ENCODE results near the gene ARL6IP1. TPM values are rescaled to one million over a fixed set of nuclear protein-coding genes. Genes with fewer than 3 reads are reported as not detected.

ARL6IP1 gene
- total and polyA plus RNA-seq, 2 of the 13 experiments (the other 11 are each of a cell fraction or from before 2014, with no cell fraction given) = 263 to 373 TPM

- TF ChIP-seq MLX (CRISPR knock-in tag; IDR thresholded peaks at IDR 0.05) (peak; percentile 84; the same call in 1 of the 2 replicates), MBNL3 (CRISPR knock-in tag; conservative IDR thresholded peaks at IDR 0.05) (0 out of 2 replicates have a peak, but pooled peaks have one; percentile 17), SOX6 (IDR thresholded peaks at IDR 0.05) (no peak), SOX6 (CRISPR knock-in tag; IDR thresholded peaks at IDR 0.05) (peak; percentile 83), CBX5 (CRISPR knock-in tag; IDR thresholded peaks at IDR 0.05; ENCODE audit: borderline replicate concordance) (peak; percentile 90; the same call in 1 of the 2 replicates), NAIF1 (CRISPR knock-in tag; IDR thresholded peaks at IDR 0.05; ENCODE audit: borderline replicate concordance) (peak; percentile 79; the same call in 1 of the 2 replicates), ATF7 (IDR thresholded peaks at IDR 0.05) (no peak), ATF7 (CRISPR knock-in tag; IDR thresholded peaks at IDR 0.05) (peak; percentile 68; the same call in 1 of the 2 replicates), PRDM10 (CRISPR knock-in tag; IDR thresholded peaks at IDR 0.05; ENCODE audit: low read depth) (peak; percentile 86), PTBP1 (IDR thresholded peaks at IDR 0.05; ENCODE audit: low read depth, low read length, poor library complexity, severe bottlenecking) (peak; percentile 50), SALL1 (CRISPR knock-in tag; IDR thresholded peaks at IDR 0.05) (peak; percentile 99), ZNF572 (CRISPR knock-in tag; IDR thresholded peaks at IDR 0.05) (peak; percentile 99), ZNF256 (CRISPR knock-in tag; conservative IDR thresholded peaks at IDR 0.05) (peak; percentile 97), ZNF546 (CRISPR knock-in tag; conservative IDR thresholded peaks at IDR 0.05) (peak; percentile 96), SMAD1 (CRISPR knock-in tag; IDR thresholded peaks at IDR 0.05; ENCODE audit: borderline replicate concordance, low read depth) (peak; percentile 96; the same call in 1 of the 2 replicates), TRIM24 (CRISPR knock-in tag; IDR thresholded peaks at IDR 0.05) (no peak), SAP130 (CRISPR knock-in tag; IDR thresholded peaks at IDR 0.05; ENCODE audit: low read depth) (peak; percentile 97), TBP (CRISPR knock-in tag; IDR thresholded peaks at IDR 0.05) (peak; percentile 87; the same call in 1 of the 2 replicates), TOE1 (CRISPR knock-in tag; IDR thresholded peaks at IDR 0.05) (peak; percentile 92), UBTF (CRISPR knock-in tag; IDR thresholded peaks at IDR 0.05) (peak; percentile 99)
- TF ChIP-seq, protein P1, sequence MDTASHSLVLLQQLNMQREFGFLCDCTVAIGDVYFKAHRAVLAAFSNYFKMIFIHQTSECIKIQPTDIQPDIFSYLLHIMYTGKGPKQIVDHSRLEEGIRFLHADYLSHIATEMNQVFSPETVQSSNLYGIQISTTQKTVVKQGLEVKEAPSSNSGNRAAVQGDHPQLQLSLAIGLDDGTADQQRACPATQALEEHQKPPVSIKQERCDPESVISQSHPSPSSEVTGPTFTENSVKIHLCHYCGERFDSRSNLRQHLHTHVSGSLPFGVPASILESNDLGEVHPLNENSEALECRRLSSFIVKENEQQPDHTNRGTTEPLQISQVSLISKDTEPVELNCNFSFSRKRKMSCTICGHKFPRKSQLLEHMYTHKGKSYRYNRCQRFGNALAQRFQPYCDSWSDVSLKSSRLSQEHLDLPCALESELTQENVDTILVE (CRISPR knock-in tag; IDR thresholded peaks at IDR 0.05) = peak; percentile 94; the same call in 1 of the 2 replicates
- TF ChIP-seq, protein P2, sequence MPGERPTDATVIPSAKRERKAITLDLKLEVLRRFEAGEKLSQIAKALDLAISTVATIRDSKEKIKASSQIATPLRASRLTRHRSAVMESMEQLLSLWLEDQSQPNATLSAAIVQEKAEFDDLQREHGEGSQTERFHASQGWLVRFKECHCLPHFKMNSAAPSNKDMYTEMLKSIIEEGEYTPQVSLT (CRISPR knock-in tag; IDR thresholded peaks at IDR 0.05; ENCODE audit: borderline replicate concordance, low read depth) = 0 out of 2 replicates have a peak, but pooled peaks have one; percentile 73
These were observed 11.3 kb downstream of the ARL6IP1 start, which contains the start of gene RPS15A (continued) for GRCh38 chr16:18789850-18790706.
